Sigmoid colon (tissue), 3 donors: ENCODE data around the gene LY6G6F.

Experiments used
- POLR2A ChIP-seq, 2 donors: fragments of 450-650 bp; IDR thresholded peaks; one replicate each; pipeline ENCODE4 v1.6.1; 2016; ENCODE audit warnings: antibody characterized with exemption in 2 of 2, mild to moderate bottlenecking in 2 of 2, moderate library complexity in 2 of 2
- TF ChIP-seq, protein P1 (sequence below), 4 experiments: fragments of 450-650 bp in 3 of 4; fragments of 200-600 bp in 1 of 4; IDR thresholded peaks; one replicate each; pipeline ENCODE4 v1.5.1; 2016 to 2019; ENCODE audit warnings: antibody characterized with exemption in 4 of 4, mild to moderate bottlenecking in 3 of 4, moderate library complexity in 2 of 4

DNA sequence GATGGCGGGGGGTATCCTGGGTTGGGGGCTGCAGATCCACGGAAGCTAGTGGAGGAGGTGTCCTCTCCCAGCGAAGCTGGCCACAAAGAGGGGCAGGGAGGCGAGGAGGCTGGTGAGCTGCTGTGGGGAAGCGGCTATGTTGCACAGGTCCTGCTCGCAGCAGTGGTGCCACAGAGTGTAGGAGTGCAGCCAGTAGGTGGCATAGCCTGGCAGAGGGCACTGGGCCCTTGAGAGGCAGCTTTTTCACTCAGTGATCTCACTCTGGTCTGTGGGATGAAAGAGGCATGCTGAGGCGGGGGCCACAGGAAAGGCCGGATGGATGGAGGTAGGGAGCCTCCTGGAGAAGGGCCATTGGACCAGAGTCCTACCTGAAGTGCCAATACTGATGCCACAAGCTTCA, 5.6 kb downstream of the LY6G6F start:
- TF ChIP-seq, protein P1, sequence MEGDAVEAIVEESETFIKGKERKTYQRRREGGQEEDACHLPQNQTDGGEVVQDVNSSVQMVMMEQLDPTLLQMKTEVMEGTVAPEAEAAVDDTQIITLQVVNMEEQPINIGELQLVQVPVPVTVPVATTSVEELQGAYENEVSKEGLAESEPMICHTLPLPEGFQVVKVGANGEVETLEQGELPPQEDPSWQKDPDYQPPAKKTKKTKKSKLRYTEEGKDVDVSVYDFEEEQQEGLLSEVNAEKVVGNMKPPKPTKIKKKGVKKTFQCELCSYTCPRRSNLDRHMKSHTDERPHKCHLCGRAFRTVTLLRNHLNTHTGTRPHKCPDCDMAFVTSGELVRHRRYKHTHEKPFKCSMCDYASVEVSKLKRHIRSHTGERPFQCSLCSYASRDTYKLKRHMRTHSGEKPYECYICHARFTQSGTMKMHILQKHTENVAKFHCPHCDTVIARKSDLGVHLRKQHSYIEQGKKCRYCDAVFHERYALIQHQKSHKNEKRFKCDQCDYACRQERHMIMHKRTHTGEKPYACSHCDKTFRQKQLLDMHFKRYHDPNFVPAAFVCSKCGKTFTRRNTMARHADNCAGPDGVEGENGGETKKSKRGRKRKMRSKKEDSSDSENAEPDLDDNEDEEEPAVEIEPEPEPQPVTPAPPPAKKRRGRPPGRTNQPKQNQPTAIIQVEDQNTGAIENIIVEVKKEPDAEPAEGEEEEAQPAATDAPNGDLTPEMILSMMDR (IDR thresholded peaks at IDR 0.05), result no peak
- TF ChIP-seq POLR2A (IDR thresholded peaks at IDR 0.05), result no peak
